Uterus (tissue), 4 donors: ENCODE data around the gene NIN. TPM values are rescaled to one million over a fixed set of nuclear protein-coding genes. Genes with fewer than 3 reads are reported as not detected.

Experiments
- DNase-seq, 2 donors: peaks; one replicate each; pipeline ENCODE4 v3.0.0-alpha.2; 2019 to 2020
- H3K27ac ChIP-seq, 2 donors: fragments of 200-600 bp; sonication (generic); 1 replicate in 1 of 2; 2 replicates in 1 of 2; pipeline ENCODE4 v1.5.1; 2016 to 2018
- H3K27me3 ChIP-seq, 2 donors: fragments of 200-600 bp; sonication (generic); one replicate each; pipeline ENCODE4 v1.5.1; 2018 to 2019; ENCODE audit warnings: control low read depth in 1 of 2
- H3K36me3 ChIP-seq, 2 donors: fragments of 200-600 bp; sonication (generic); one replicate each; pipeline ENCODE4 v1.5.1; 2019; ENCODE audit warnings: control low read depth in 1 of 2
- H3K4me1 ChIP-seq, 2 donors: fragments of 200-600 bp; sonication (generic); one replicate each; pipeline ENCODE4 v1.5.1; 2018 to 2019; ENCODE audit warnings: control low read depth in 1 of 2
- H3K4me3 ChIP-seq, 2 donors: fragments of 200-600 bp; sonication (generic); 1 replicate in 1 of 2; 2 replicates in 1 of 2; pipeline ENCODE4 v1.5.1; 2018 to 2019; ENCODE audit warnings: mild to moderate bottlenecking in 1 of 2
- H3K9me3 ChIP-seq, 2 donors: fragments of 200-600 bp; sonication (generic); one replicate each; pipeline ENCODE4 v1.5.1; 2019; ENCODE audit warnings: control low read depth in 1 of 2
- POLR2A ChIP-seq, 2 donors: fragments of 450-650 bp; IDR thresholded peaks; one replicate each; pipeline ENCODE4 v1.6.1; 2016; ENCODE audit warnings: antibody characterized with exemption in 2 of 2, mild to moderate bottlenecking in 1 of 2, moderate library complexity in 1 of 2
- intact Hi-C: fragments of 100-400 bp; cut with DNase I; formaldehyde crosslinking; loops from one replicate; pipeline ENCODE4 v1.15.1; 2023; ENCODE audit warnings: low total_unique reads
- total RNA-seq, 4 donors: library from RNA; depleted of rRNA in 3 of 4; stranded (reverse); fragments of >200 nt in 3 of 4; gene quantifications; one replicate each; pipeline versions ENCODE4 v1.1.0 to v1.2.4, GENCODE V29; 2014 to 2023
- TF ChIP-seq, protein P1 (sequence below), 4 experiments: fragments of 200-600 bp in 2 of 4; fragments of 450-650 bp in 2 of 4; sonication (generic) in 2 of 4; IDR thresholded peaks; one replicate each; pipeline ENCODE4 v1.5.1; 2016 to 2019; ENCODE audit warnings: antibody characterized with exemption in 4 of 4, mild to moderate bottlenecking in 2 of 4, moderate library complexity in 1 of 4
- donor health status: DM: yes; HTN: yes; CAD: no.

Gene NIN
- total RNA-seq, 4 donors from 2014 or later = 8.8 to 45.6 (median 34.2) TPM

DNA sequence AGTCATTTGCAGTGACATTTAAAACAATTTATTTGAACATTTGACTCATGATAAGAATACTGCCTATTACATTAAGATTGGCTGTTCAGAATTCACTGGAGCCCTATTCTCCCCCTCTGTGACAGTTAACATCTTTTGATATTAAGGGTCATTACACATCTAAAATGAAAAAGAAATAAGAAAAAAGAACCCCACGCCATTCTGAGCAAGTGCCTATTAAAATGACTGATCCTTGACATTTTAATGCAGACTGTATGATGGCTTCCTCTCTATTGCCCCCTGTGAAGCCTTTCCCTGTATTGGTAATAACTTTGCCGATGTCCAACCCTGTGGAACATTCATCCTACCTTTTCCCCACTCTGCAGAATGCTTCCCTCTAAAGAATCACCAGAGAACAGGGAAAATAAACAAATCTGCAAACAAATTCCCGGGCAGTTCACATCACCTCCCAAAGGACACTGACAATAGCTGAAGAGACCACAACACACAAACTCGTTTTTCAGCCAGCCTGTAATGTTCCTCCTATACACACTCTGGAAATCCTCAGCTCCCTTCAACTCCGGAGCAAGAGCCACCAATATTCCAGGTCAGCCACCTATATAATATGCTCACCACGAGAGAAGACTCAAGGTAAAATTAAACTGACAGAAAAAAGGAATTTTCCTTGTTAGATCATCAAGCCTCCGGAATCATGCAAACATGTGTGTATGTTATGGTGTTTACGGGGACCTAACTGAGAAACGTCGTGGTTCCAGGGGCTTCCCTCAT is 2.1 kb downstream of the NIN start:
- H3K9me3 ChIP-seq = no peaks in the 10 kb centered on the region
- no peaks in the 10 kb centered on the region for H3K4me1 ChIP-seq
- intact Hi-C loops = no loop called here
- H3K36me3 ChIP-seq = no peaks in the 10 kb centered on the region
- no peak overlapping the region for H3K4me3 ChIP-seq
- no peaks in the 10 kb centered on the region for H3K27me3 ChIP-seq
- TF ChIP-seq POLR2A (IDR thresholded peaks at IDR 0.05) = no peak
- TF ChIP-seq, protein P1, sequence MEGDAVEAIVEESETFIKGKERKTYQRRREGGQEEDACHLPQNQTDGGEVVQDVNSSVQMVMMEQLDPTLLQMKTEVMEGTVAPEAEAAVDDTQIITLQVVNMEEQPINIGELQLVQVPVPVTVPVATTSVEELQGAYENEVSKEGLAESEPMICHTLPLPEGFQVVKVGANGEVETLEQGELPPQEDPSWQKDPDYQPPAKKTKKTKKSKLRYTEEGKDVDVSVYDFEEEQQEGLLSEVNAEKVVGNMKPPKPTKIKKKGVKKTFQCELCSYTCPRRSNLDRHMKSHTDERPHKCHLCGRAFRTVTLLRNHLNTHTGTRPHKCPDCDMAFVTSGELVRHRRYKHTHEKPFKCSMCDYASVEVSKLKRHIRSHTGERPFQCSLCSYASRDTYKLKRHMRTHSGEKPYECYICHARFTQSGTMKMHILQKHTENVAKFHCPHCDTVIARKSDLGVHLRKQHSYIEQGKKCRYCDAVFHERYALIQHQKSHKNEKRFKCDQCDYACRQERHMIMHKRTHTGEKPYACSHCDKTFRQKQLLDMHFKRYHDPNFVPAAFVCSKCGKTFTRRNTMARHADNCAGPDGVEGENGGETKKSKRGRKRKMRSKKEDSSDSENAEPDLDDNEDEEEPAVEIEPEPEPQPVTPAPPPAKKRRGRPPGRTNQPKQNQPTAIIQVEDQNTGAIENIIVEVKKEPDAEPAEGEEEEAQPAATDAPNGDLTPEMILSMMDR (IDR thresholded peaks at IDR 0.05) = no peak
- no peak for DNase-seq
- no peak overlapping the region for H3K27ac ChIP-seq

DNA sequence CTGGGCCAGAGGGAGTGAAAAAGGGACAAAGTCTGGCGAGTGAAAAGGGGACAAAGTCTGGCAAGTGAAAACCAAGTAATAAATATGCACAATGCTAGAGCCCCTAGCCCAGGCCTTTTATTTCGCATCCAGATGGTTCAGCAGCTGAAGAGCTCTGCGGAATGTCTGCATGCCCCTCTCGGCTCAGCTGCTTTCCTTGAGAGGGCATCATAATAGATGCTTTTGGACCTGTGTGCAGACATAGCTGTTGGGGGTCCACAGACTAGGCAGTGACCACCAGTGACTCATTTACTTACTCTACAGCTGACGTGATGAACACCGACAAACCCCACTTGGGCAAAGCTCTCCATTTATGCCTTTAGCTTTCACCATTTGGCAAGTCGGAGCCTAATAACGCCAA is 4.3 kb downstream of the NIN start:
- no peaks in the 10 kb centered on the region for H3K27me3 ChIP-seq
- intact Hi-C loops = no loop called here
- H3K9me3 ChIP-seq = no peaks in the 10 kb centered on the region
- no peak for TF ChIP-seq POLR2A (IDR thresholded peaks at IDR 0.05)
- TF ChIP-seq, protein P1 (IDR thresholded peaks at IDR 0.05) = no peak
- peaks cover 0 to 8% of the 10 kb centered on the region in 2 donors for H3K4me1 ChIP-seq
- DNase-seq = no peak
- no peak overlapping the region for H3K27ac ChIP-seq
- no peaks in the 10 kb centered on the region for H3K36me3 ChIP-seq
- H3K4me3 ChIP-seq = no peak overlapping the region

DNA sequence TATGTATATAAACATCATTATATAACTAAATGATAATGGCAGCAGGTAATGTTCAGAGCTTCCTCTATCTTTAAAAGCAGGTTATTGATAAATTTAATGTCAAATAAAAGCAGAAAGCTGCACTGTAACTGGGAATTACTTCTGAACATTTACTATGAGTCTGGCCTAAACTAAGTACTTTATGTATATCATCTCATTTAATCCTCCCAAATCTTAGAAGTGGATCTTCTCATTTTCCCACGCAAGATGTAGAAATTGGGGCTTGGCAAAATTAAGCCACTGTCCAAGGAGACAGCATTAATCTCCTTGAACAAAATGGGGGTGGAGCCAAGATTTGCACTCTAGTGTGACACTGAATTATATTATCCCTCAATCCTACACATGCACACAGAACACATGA is 5.7 kb downstream of the NIN start:
- H3K4me3 ChIP-seq = no peak overlapping the region
- intact Hi-C loops = no loop called here
- H3K4me1 ChIP-seq = peaks cover 0 to 8% of the 10 kb centered on the region in 2 donors
- no peaks in the 10 kb centered on the region for H3K27me3 ChIP-seq
- no peak overlapping the region for H3K27ac ChIP-seq
- H3K36me3 ChIP-seq = no peaks in the 10 kb centered on the region
- DNase-seq = no peak
- H3K9me3 ChIP-seq = no peaks in the 10 kb centered on the region
- TF ChIP-seq POLR2A (IDR thresholded peaks at IDR 0.05) = no peak
- TF ChIP-seq, protein P1 (IDR thresholded peaks at IDR 0.05) = no peak

DNA sequence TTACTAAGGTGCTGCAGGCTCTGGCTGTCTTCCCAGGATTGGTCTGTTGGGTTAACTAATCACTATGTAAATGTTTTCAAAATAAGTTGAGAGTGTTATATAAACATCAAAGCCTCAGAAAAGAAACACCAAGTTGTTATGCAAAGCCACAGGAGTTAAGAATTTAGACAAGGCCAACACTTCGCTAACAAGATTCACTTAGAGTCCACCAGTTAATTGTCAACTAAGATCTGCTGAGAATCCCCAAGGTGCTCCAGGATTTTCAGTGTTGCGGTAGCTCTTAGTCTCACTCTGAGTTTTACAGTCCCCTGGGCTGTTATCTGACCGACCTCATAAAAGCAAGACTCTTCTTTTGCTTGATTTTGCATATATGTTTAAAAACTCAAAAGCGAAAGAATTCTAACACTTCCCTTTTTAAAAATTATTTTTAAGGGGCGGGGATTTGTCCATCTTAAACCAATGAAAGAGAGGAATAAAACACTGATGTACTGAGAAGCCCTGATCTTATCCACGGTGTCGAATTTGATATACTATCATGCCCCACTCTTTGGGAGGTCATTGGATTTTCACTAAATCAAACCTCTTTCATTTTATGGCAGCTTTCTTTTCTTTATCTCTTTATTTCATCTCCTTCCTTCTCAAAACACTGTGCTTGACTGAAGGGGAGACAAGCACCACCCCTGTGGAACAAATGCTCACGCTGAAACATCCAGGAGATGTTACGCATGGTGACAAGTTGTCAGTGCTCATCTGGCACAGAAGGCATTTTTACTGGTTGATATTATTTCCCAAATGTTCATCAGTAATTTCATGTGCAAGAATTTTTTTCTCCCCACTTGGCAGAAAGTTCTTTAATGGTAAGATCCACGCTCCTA is 7.0 kb downstream of the NIN start:
- H3K4me3 ChIP-seq = no peak overlapping the region
- no peak for DNase-seq
- H3K9me3 ChIP-seq = no peaks in the 10 kb centered on the region
- TF ChIP-seq, protein P1 (IDR thresholded peaks at IDR 0.05) = no peak
- TF ChIP-seq POLR2A (IDR thresholded peaks at IDR 0.05) = no peak
- H3K4me1 ChIP-seq = peaks cover 0 to 8% of the 10 kb centered on the region in 2 donors
- H3K27ac ChIP-seq = peak overlapping the region in 1 of 2 donors; percentile 8
- no peaks in the 10 kb centered on the region for H3K36me3 ChIP-seq
- H3K27me3 ChIP-seq = no peaks in the 10 kb centered on the region
- intact Hi-C loops = no loop called here
